Lower lobe of right lung (tissue), 2 donors: ENCODE data around the gene SESN1. TPM values are rescaled to one million over a fixed set of nuclear protein-coding genes. Genes with fewer than 3 reads are reported as not detected.

Experiments
- ATAC-seq, 2 donors: fragments of 200-7000 bp; cut with Tn5 transposase; one replicate each; pipeline ENCODE4 v1.9.1; 2020 to 2022; ENCODE audit warnings: mild to moderate bottlenecking in 2 of 2, moderate library complexity in 2 of 2
- DNase-seq: peaks from one replicate; pipeline ENCODE4 v3.0.0-alpha.2; 2020
- H3K27ac ChIP-seq: fragments of 200-600 bp; one replicate; pipeline ENCODE4 v1.8.0; 2022
- H3K27me3 ChIP-seq: fragments of 200-600 bp; one replicate; pipeline ENCODE4 v1.8.0; 2022; ENCODE audit warnings: low read depth
- H3K36me3 ChIP-seq: fragments of 200-600 bp; one replicate; pipeline ENCODE4 v1.8.0; 2022; ENCODE audit warnings: mild to moderate bottlenecking
- H3K4me1 ChIP-seq: fragments of 200-600 bp; one replicate; pipeline ENCODE4 v1.8.0; 2022
- H3K4me3 ChIP-seq: fragments of 200-600 bp; one replicate; pipeline ENCODE4 v1.8.0; 2022; ENCODE audit warnings: mild to moderate bottlenecking
- H3K9me3 ChIP-seq: fragments of 200-600 bp; one replicate; pipeline ENCODE4 v1.8.0; 2022
- intact Hi-C: fragments of 100-400 bp; cut with DNase I; formaldehyde crosslinking; loops from one replicate; pipeline ENCODE4 v1.11.0; 2022
- total RNA-seq: library from RNA; stranded (reverse); fragmentation: NEBNext Ultra II Directional; extraction: Animal tissue kit (Norgen Biotek cat#: 25700); gene quantifications from one replicate; pipeline ENCODE4 v1.2.1, GENCODE V29; 2021
- TF ChIP-seq, protein P1 (sequence below): fragments of 200-600 bp; IDR thresholded peaks from one replicate; pipeline ENCODE4 v1.8.0; 2022; ENCODE audit warnings: antibody characterized with exemption, mild to moderate bottlenecking
- donor health status: DM: no; HTN: yes; CAD: no; lungs with severe emphysema.

SESN1 gene
- total RNA-seq, 1 donor from 2014 or later, result 37.9 TPM

GRCh38 chr6:109069746-109070145 lies 24.9 kb downstream of the SESN1 start:
- no peaks in the 10 kb centered on the region for H3K9me3 ChIP-seq
- no peak for ATAC-seq
- DNase-seq, result no peak
- H3K36me3 ChIP-seq, result no peaks in the 10 kb centered on the region
- H3K4me1 ChIP-seq, result peaks cover 24% of the 10 kb centered on the region
- intact Hi-C loops, result loop anchor here (10.0 kb wide), 1 partner anchor 525 kb away; no protein-coding TSS in a partner anchor
- no peak overlapping the region for H3K4me3 ChIP-seq
- TF ChIP-seq, protein P1, sequence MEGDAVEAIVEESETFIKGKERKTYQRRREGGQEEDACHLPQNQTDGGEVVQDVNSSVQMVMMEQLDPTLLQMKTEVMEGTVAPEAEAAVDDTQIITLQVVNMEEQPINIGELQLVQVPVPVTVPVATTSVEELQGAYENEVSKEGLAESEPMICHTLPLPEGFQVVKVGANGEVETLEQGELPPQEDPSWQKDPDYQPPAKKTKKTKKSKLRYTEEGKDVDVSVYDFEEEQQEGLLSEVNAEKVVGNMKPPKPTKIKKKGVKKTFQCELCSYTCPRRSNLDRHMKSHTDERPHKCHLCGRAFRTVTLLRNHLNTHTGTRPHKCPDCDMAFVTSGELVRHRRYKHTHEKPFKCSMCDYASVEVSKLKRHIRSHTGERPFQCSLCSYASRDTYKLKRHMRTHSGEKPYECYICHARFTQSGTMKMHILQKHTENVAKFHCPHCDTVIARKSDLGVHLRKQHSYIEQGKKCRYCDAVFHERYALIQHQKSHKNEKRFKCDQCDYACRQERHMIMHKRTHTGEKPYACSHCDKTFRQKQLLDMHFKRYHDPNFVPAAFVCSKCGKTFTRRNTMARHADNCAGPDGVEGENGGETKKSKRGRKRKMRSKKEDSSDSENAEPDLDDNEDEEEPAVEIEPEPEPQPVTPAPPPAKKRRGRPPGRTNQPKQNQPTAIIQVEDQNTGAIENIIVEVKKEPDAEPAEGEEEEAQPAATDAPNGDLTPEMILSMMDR, result no peak
- H3K27me3 ChIP-seq, result no peaks in the 10 kb centered on the region
- no peak overlapping the region for H3K27ac ChIP-seq

GRCh38 chr6:109062767-109063352 lies 31.8 kb downstream of the SESN1 start:
- ATAC-seq, result peak in 1 of 2 donors; percentile 28
- DNase-seq, result no peak

DNA sequence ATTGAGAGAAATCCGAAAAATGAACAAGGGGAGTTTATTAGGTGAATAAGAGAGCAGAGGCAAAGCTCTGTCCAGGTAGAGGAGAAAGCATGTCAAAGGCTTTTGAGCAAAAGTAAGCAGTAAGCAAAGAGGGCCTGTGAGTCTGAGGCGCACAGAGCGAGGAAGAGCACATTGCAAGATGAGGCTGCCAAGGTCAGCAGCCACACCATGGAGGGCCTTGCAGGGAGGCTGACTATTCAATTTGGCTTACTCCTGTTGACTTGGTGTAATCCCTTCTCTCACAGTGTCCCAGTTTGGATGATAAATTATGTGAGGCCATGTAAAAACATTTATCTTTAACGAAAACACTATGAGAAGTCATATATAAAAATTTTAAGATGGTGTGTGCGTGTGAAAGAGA lies 32.4 kb downstream of the SESN1 start:
- DNase-seq (no peak), ATAC-seq (no peak)
- intact Hi-C loops, result no loop called here
- peaks cover 25% of the 10 kb centered on the region for H3K4me1 ChIP-seq
- no peaks in the 10 kb centered on the region for H3K36me3 ChIP-seq
- no peak overlapping the region for H3K27ac ChIP-seq
- TF ChIP-seq, protein P1, result no peak
- no peak overlapping the region for H3K4me3 ChIP-seq
- H3K9me3 ChIP-seq, result no peaks in the 10 kb centered on the region
- H3K27me3 ChIP-seq, result no peaks in the 10 kb centered on the region

More at GRCh38 chr6:109062767-109063352, 31.8 kb downstream of the SESN1 start:
- no peaks in the 10 kb centered on the region for H3K36me3 ChIP-seq
- no peaks in the 10 kb centered on the region for H3K9me3 ChIP-seq
- TF ChIP-seq, protein P1, result no peak
- H3K27ac ChIP-seq, result no peak overlapping the region
- H3K27me3 ChIP-seq, result no peaks in the 10 kb centered on the region
- intact Hi-C loops, result no loop called here
- H3K4me3 ChIP-seq, result no peak overlapping the region
- H3K4me1 ChIP-seq, result peaks cover 25% of the 10 kb centered on the region

GRCh38 chr6:109060571-109060970 lies 34.1 kb downstream of the SESN1 start:
- H3K27me3 ChIP-seq, result no peaks in the 10 kb centered on the region
- intact Hi-C loops, result no loop called here
- peak overlapping the region; percentile 27 for H3K27ac ChIP-seq
- DNase-seq (no peak), ATAC-seq (no peak)
- no peaks in the 10 kb centered on the region for H3K36me3 ChIP-seq
- no peak overlapping the region for H3K4me3 ChIP-seq
- peaks cover 25% of the 10 kb centered on the region for H3K4me1 ChIP-seq
- H3K9me3 ChIP-seq, result no peaks in the 10 kb centered on the region
- TF ChIP-seq, protein P1, result no peak

- Histone ChIP-seq H3K36me3 (no peaks in the 10 kb centered on the region), H3K27me3 (no peaks in the 10 kb centered on the region), H3K27ac (peak overlapping the region; percentile 27), H3K4me3 (no peak overlapping the region), H3K4me1 (peaks cover 25% of the 10 kb centered on the region), H3K9me3 (no peaks in the 10 kb centered on the region)
- TF ChIP-seq, protein P1, result peak; percentile 22
- DNase-seq (no peak), ATAC-seq (peak; percentile 79 to 83)
- intact Hi-C loops, result no loop called here
These were observed 35.0 kb downstream of the SESN1 start for GRCh38 chr6:109059571-109060021.
